ENCODE measurements around the gene ST7.

Gene ST7

GRCh38 chr7:116951366-116952292 is 1.7 kb upstream of the ST7 start:
- DNase-seq: no peak
- Histone ChIP-seq H3K4me3 (no peak overlapping the region), H3K27me3 (no peaks in the 10 kb centered on the region), H3K27ac (peak overlapping the region; percentile 100), H3K9me3 (no peaks in the 10 kb centered on the region), H3K36me3 (no peaks in the 10 kb centered on the region), H3K4me1 (peaks cover 0 to 45% (median 18%) of the 10 kb centered on the region in 4 donors)
- intact Hi-C loops (cut with DNase I; ENCODE audit: low total_unique reads): no loop called here
- TF ChIP-seq CTCF (IDR thresholded peaks at IDR 0.05): no peak

GRCh38 chr7:116952635-116953371 is 498 bp upstream of the ST7 start:
- DNase-seq: peak; percentile 69 to 78
- Histone ChIP-seq H3K9me3 (no peaks in the 10 kb centered on the region), H3K27ac (peak overlapping the region; percentile 100), H3K27me3 (no peaks in the 10 kb centered on the region), H3K36me3 (no peaks in the 10 kb centered on the region), H3K4me3 (peak overlapping the region; percentile 88 to 97), H3K4me1 (peaks cover 0 to 55% (median 20%) of the 10 kb centered on the region in 4 donors)
- no peak for TF ChIP-seq CTCF (IDR thresholded peaks at IDR 0.05)
- intact Hi-C loops (cut with DNase I; ENCODE audit: low total_unique reads): no loop called here

GRCh38 chr7:116953906-116954838 is 871 bp downstream of the ST7 start:
- H3K36me3 ChIP-seq: no peaks in the 10 kb centered on the region
- intact Hi-C loops (cut with DNase I; ENCODE audit: low total_unique reads): no loop called here
- no peaks in the 10 kb centered on the region for H3K27me3 ChIP-seq
- no peaks in the 10 kb centered on the region for H3K9me3 ChIP-seq
- DNase-seq: peak; percentile 50 to 81
- peak overlapping the region; percentile 88 to 97 for H3K4me3 ChIP-seq
- H3K4me1 ChIP-seq: peaks cover 0 to 57% (median 20%) of the 10 kb centered on the region in 4 donors
- TF ChIP-seq CTCF (IDR thresholded peaks at IDR 0.05): no peak
- H3K27ac ChIP-seq: peak overlapping the region; percentile 100

GRCh38 chr7:116955340-116955739 is 2.0 kb downstream of the ST7 start:
- H3K9me3 ChIP-seq: no peaks in the 10 kb centered on the region
- H3K4me3 ChIP-seq: peak overlapping the region; percentile 88 to 97
- intact Hi-C loops (cut with DNase I; ENCODE audit: low total_unique reads): no loop called here
- H3K4me1 ChIP-seq: peaks cover 0 to 58% (median 20%) of the 10 kb centered on the region in 4 donors
- no peak for DNase-seq
- no peak for TF ChIP-seq CTCF (IDR thresholded peaks at IDR 0.05)
- no peaks in the 10 kb centered on the region for H3K27me3 ChIP-seq
- H3K27ac ChIP-seq: peak overlapping the region; percentile 100
- no peaks in the 10 kb centered on the region for H3K36me3 ChIP-seq

All from tibial artery (tissue), 4 donors.